ENCODE data around the gene CLCN3. TPM values are rescaled to one million over a fixed set of nuclear protein-coding genes. Genes with fewer than 3 reads are reported as not detected.
"Not testable (repeated sequence)": the region's sequence is repeated elsewhere in the genome, so short reads cannot be mapped to it uniquely, and the experiment has no call there.

Gene CLCN3
- total RNA-seq, result 34.7 to 47.3 TPM (median 36.5 TPM) in 3 replicates
- long read RNA-seq, full-length matches to known transcripts, result 63 of 80 reads
- long read RNA-seq, partial matches to known transcripts, result 9 of 80 reads
- long read RNA-seq, other reads (novel, unspliced or antisense), result 8 of 80 reads

- no peak for TF ChIP-seq CTCF (IDR thresholded peaks at IDR 0.05)
- Mint-ChIP-seq H3K4me3 (ENCODE audit: unreplicated experiment) (peak within 1 kb of the TSS; percentile 93), H3K9me3 (ENCODE audit: low read depth) (no peaks in the 10 kb centered on the region), H3K27ac (ENCODE audit: unreplicated experiment) (peak within 1 kb of the TSS; percentile 100), H3K27me3 (ENCODE audit: low read depth) (no peaks in the 10 kb centered on the region), H3K4me1 (ENCODE audit: low read depth) (peaks cover 36% of the 10 kb centered on the region), H3K36me3 (ENCODE audit: low read depth) (no peaks in the 10 kb centered on the region)
- DNase-seq (ENCODE audit: low spot score), result peak; percentile 99
Measured at GRCh38 chr4:169619958-169620879, at the start of gene CLCN3. Gene CLCN3 (plus strand): TSS chr4:169620578. CDS start chr4:169635929, 15,351 bp downstream.

- peaks cover 19% of the 10 kb centered on the region for H3K36me3 Mint-ChIP-seq (ENCODE audit: low read depth)
- DNase-seq (ENCODE audit: low spot score); H3K9me3 Mint-ChIP-seq (ENCODE audit: low read depth); H3K27me3 Mint-ChIP-seq (ENCODE audit: low read depth); H3K4me3 Mint-ChIP-seq (ENCODE audit: unreplicated experiment); H3K27ac Mint-ChIP-seq (ENCODE audit: unreplicated experiment); H3K4me1 Mint-ChIP-seq (ENCODE audit: low read depth): not testable (repeated sequence)
Measured at GRCh38 chr4:169571012-169571411, 49.4 kb upstream of the CLCN3 start.

- Mint-ChIP-seq H3K27ac (ENCODE audit: unreplicated experiment) (no peak overlapping the region), H3K9me3 (ENCODE audit: low read depth) (no peaks in the 10 kb centered on the region), H3K36me3 (ENCODE audit: low read depth) (peaks cover 19% of the 10 kb centered on the region), H3K27me3 (ENCODE audit: low read depth) (no peaks in the 10 kb centered on the region), H3K4me1 (ENCODE audit: low read depth) (peaks cover 1% of the 10 kb centered on the region), H3K4me3 (ENCODE audit: unreplicated experiment) (no peak overlapping the region)
- no peak for TF ChIP-seq CTCF (IDR thresholded peaks at IDR 0.05)
- DNase-seq (ENCODE audit: low spot score), result no peak
Measured at GRCh38 chr4:169571435-169571834, 48.9 kb upstream of the CLCN3 start.

- Mint-ChIP-seq H3K36me3 (ENCODE audit: low read depth) (peaks cover 21% of the 10 kb centered on the region), H3K27ac (ENCODE audit: unreplicated experiment) (no peak overlapping the region), H3K4me1 (ENCODE audit: low read depth) (no peaks in the 10 kb centered on the region), H3K9me3 (ENCODE audit: low read depth) (no peaks in the 10 kb centered on the region), H3K27me3 (ENCODE audit: low read depth) (no peaks in the 10 kb centered on the region), H3K4me3 (ENCODE audit: unreplicated experiment) (no peak overlapping the region)
- no peak for DNase-seq (ENCODE audit: low spot score)
- TF ChIP-seq CTCF (IDR thresholded peaks at IDR 0.05), result no peak
Measured at GRCh38 chr4:169573889-169574288, 46.5 kb upstream of the CLCN3 start.

GRCh38 chr4:169582203-169582602, 38.2 kb upstream of the CLCN3 start:
- peaks cover 9% of the 10 kb centered on the region for H3K36me3 Mint-ChIP-seq (ENCODE audit: low read depth)
- H3K27me3 Mint-ChIP-seq (ENCODE audit: low read depth), result no peaks in the 10 kb centered on the region
- H3K9me3 Mint-ChIP-seq (ENCODE audit: low read depth), result no peaks in the 10 kb centered on the region
- DNase-seq (ENCODE audit: low spot score), result no peak
- no peak overlapping the region for H3K27ac Mint-ChIP-seq (ENCODE audit: unreplicated experiment)
- TF ChIP-seq CTCF (IDR thresholded peaks at IDR 0.05), result no peak
- peaks cover 11% of the 10 kb centered on the region for H3K4me1 Mint-ChIP-seq (ENCODE audit: low read depth)
- H3K4me3 Mint-ChIP-seq (ENCODE audit: unreplicated experiment), result no peak overlapping the region
